ENCODE measurements around the gene AGPAT4.

The AGPAT4 gene

GRCh38 chr6:161162722-161163121, 111.1 kb downstream of the AGPAT4 start:
- DNase-seq, result no peak

GRCh38 chr6:161161889-161162624, 111.8 kb downstream of the AGPAT4 start:
- DNase-seq, result no peak

GRCh38 chr6:161161121-161161520, 112.7 kb downstream of the AGPAT4 start:
- no peak for DNase-seq

- DNase-seq, result no peak
Observed at GRCh38 chr6:161154796-161155335, 119.0 kb downstream of the AGPAT4 start.

GRCh38 chr6:161153725-161154124, 120.1 kb downstream of the AGPAT4 start:
- DNase-seq, result no peak

- DNase-seq, result no peak
Observed at GRCh38 chr6:161152907-161153662, 120.8 kb downstream of the AGPAT4 start.

- DNase-seq, result no peak
Observed at GRCh38 chr6:161152527-161152862, 121.4 kb downstream of the AGPAT4 start.

GRCh38 chr6:161151660-161152526, 122.0 kb downstream of the AGPAT4 start:
- DNase-seq, result no peak

GRCh38 chr6:161151059-161151645, 122.7 kb downstream of the AGPAT4 start:
- DNase-seq, result no peak

GRCh38 chr6:161150566-161150965, 123.3 kb downstream of the AGPAT4 start:
- no peak for DNase-seq

GRCh38 chr6:161150136-161150535, 123.7 kb downstream of the AGPAT4 start:
- no peak for DNase-seq

GRCh38 chr6:161143663-161144430, 130.0 kb downstream of the AGPAT4 start:
- no peak for DNase-seq

- no peak for DNase-seq
Observed at GRCh38 chr6:161142957-161143296, 130.9 kb downstream of the AGPAT4 start.

GRCh38 chr6:161141173-161141572, 132.7 kb downstream of the AGPAT4 start:
- no peak for DNase-seq

- DNase-seq, result no peak
Observed at GRCh38 chr6:161140554-161140875, 133.3 kb downstream of the AGPAT4 start.

GRCh38 chr6:161139766-161140553, 133.9 kb downstream of the AGPAT4 start:
- DNase-seq, result no peak

GRCh38 chr6:161139304-161139765, 134.5 kb downstream of the AGPAT4 start:
- DNase-seq, result no peak

GRCh38 chr6:161138543-161139303, 135.1 kb downstream of the AGPAT4 start:
- no peak for DNase-seq

GRCh38 chr6:161137839-161138542, 135.9 kb downstream of the AGPAT4 start:
- DNase-seq, result no peak

- no peak for DNase-seq
Observed at GRCh38 chr6:161137320-161137719, 136.5 kb downstream of the AGPAT4 start.
